A549 (cell line): ENCODE data around the gene GNAO1. TPM values are rescaled to one million over a fixed set of nuclear protein-coding genes. Genes with fewer than 3 reads are reported as not detected.

Source experiments
- ATAC-seq, 2 experiments: fragments of 200-7000 bp in 1 of 2; fragments of >200 bp in 1 of 2; cut with Nextera tagmentation in 1 of 2; cut with Tn5 transposase in 1 of 2; 3 replicates each; pipeline versions ENCODE4 v1.8.0 to v1.9.1; 2018 to 2020; ENCODE audit warnings: mild to moderate bottlenecking in 1 of 2, moderate library complexity in 1 of 2
- CTCF ChIA-PET: fragments of 300-600 bp; sonication (Branson Sonifier 250); formaldehyde crosslinking; extraction: SDS; loops from one replicate; lab custom pipeline; 2021; ENCODE audit warnings: antibody characterized with exemption, inconsistent platforms; lab: Yijun Ruan, JAX
- POLR2A ChIA-PET: fragments of 350-600 bp; formaldehyde crosslinking; extraction: SDS; loops from one replicate; lab custom pipeline; 2021; ENCODE audit warnings: antibody characterized with exemption, inconsistent platforms; lab: Yijun Ruan, JAX
- DNase-seq, 2 experiments: peaks; one replicate each; pipeline versions ENCODE4 v3.0.0 to v3.0.0-alpha.2; 2011 to 2016; ENCODE audit warnings: low read depth in 1 of 2, low spot score in 1 of 2
- FAIRE-seq: peaks from 2 replicates; lab custom pipeline; 2011; peaks lifted over from hg19 to GRCh38; lab: Jason Lieb, UNC
- H3K27ac ChIP-seq, 2 experiments: fragments of >200 bp; sonication (Bioruptor Twin); formaldehyde crosslinking; 3 replicates each; pipeline ENCODE4 v1.5.1; 2016 to 2017
- H3K4me1 ChIP-seq: fragments of >200 bp; sonication (Bioruptor Twin); formaldehyde crosslinking; 3 replicates; pipeline ENCODE4 v1.6.1; 2016
- H3K4me2 ChIP-seq: fragments of >200 bp; sonication (Bioruptor Twin); formaldehyde crosslinking; 3 replicates; pipeline ENCODE4 v1.6.1; 2016
- H3K4me3 ChIP-seq: fragments of >200 bp; sonication (Bioruptor Twin); formaldehyde crosslinking; 3 replicates; pipeline ENCODE4 v1.5.1; 2016
- H3K9me3 ChIP-seq: fragments of >200 bp; sonication (Bioruptor Twin); formaldehyde crosslinking; 3 replicates; pipeline ENCODE4 v1.6.1; 2016
- CHD4 ChIP-seq: fragments of 200-600 bp; sonication (generic); IDR thresholded peaks from 2 replicates; pipeline ENCODE4 v1.6.1; 2016; ENCODE audit warnings: antibody characterized with exemption, mild to moderate bottlenecking, borderline replicate concordance
- EHF ChIP-seq: fragments of 250-450 bp; sonication (Bioruptor Pico); IDR thresholded peaks from 2 replicates; pipeline ENCODE4 v1.5.0; 2020; ENCODE audit warnings: mild to moderate bottlenecking
- EP300 ChIP-seq, 2 experiments: fragments of >200 bp; sonication (Bioruptor Twin); formaldehyde crosslinking; IDR thresholded peaks; 2 replicates in 1 of 2; 3 replicates in 1 of 2; pipeline ENCODE4 v1.6.1; 2016 to 2017
- ESRRA ChIP-seq: fragments of 150-350 bp; IDR thresholded peaks from 2 replicates; pipeline ENCODE4 v1.6.1; 2014; ENCODE audit warnings: mild to moderate bottlenecking, low read length, borderline replicate concordance
- FOSB ChIP-seq: fragments of 250-450 bp; sonication (Bioruptor Pico); IDR thresholded peaks from 2 replicates; pipeline ENCODE4 v1.5.0; 2020; ENCODE audit warnings: mild to moderate bottlenecking, moderate library complexity
- GATA3 ChIP-seq: IDR thresholded peaks from 2 replicates; pipeline ENCODE4 v1.6.1; 2012; ENCODE audit warnings: borderline replicate concordance
- HEYL ChIP-seq: fragments of 250-450 bp; sonication (Bioruptor Pico); IDR thresholded peaks from 2 replicates; pipeline ENCODE4 v1.8.0; 2021; ENCODE audit warnings: mild to moderate bottlenecking, moderate library complexity
- HOXB13 ChIP-seq: fragments of 250-450 bp; sonication (Bioruptor Pico); IDR thresholded peaks from 2 replicates; pipeline ENCODE4 v1.5.0; 2020; ENCODE audit warnings: low read depth, mild to moderate bottlenecking, moderate library complexity
- JUN ChIP-seq, 2 experiments: fragments of >200 bp; sonication (Bioruptor Twin); formaldehyde crosslinking; IDR thresholded peaks; 2 replicates in 1 of 2; 3 replicates in 1 of 2; pipeline ENCODE4 v1.6.1; 2016 to 2017
- KDM1A ChIP-seq: fragments of 200-600 bp; sonication (generic); IDR thresholded peaks from 2 replicates; pipeline ENCODE4 v1.6.1; 2016; ENCODE audit warnings: low read depth, mild to moderate bottlenecking
- MAFK ChIP-seq: fragments of 450-650 bp; IDR thresholded peaks from 2 replicates; pipeline ENCODE4 v1.6.1; 2014; ENCODE audit not compliant: partially characterized antibody
- MAZ ChIP-seq: fragments of 150-350 bp; IDR thresholded peaks from 2 replicates; pipeline ENCODE4 v1.6.1; 2014; ENCODE audit warnings: antibody characterized with exemption, low read depth, low read length, borderline replicate concordance
- NFE2L2 ChIP-seq: fragments of 150-350 bp; conservative IDR thresholded peaks from 2 replicates; pipeline ENCODE4 v1.6.1; 2014; ENCODE audit warnings: low read length
- NPAS2 ChIP-seq: fragments of 250-450 bp; sonication (Bioruptor Pico); IDR thresholded peaks from 2 replicates; pipeline ENCODE4 v1.8.0; 2022; ENCODE audit warnings: mild to moderate bottlenecking, moderate library complexity, borderline replicate concordance
- POLR2A ChIP-seq: IDR thresholded peaks from 2 replicates; pipeline ENCODE4 v1.6.1; 2012; ENCODE audit warnings: mild to moderate bottlenecking, low read length
- POLR2AphosphoS2 ChIP-seq: conservative IDR thresholded peaks from 2 replicates; pipeline ENCODE4 v1.6.1; 2012; ENCODE audit warnings: low read length, improper control_type of control experiment, inconsistent platforms
- RARB ChIP-seq: fragments of 250-450 bp; sonication (Bioruptor Pico); IDR thresholded peaks from 2 replicates; pipeline ENCODE4 v1.8.0; 2021; ENCODE audit warnings: mild to moderate bottlenecking, moderate library complexity
- SMC3 ChIP-seq: fragments of >200 bp; sonication (Bioruptor Twin); formaldehyde crosslinking; IDR thresholded peaks from 3 replicates; pipeline ENCODE4 v1.6.1; 2018; ENCODE audit warnings: inconsistent platforms
- SREBF2 ChIP-seq: fragments of 450-650 bp; IDR thresholded peaks from 2 replicates; pipeline ENCODE4 v1.6.1; 2014; ENCODE audit warnings: mild to moderate bottlenecking, moderate library complexity
- TFCP2L1 ChIP-seq: fragments of 250-450 bp; sonication (Bioruptor Pico); IDR thresholded peaks from 2 replicates; pipeline ENCODE4 v1.5.0; 2021; ENCODE audit warnings: mild to moderate bottlenecking
- ZFP36 ChIP-seq: fragments of 450-650 bp; IDR thresholded peaks from 2 replicates; pipeline ENCODE4 v1.6.1; 2014; ENCODE audit warnings: borderline replicate concordance; ENCODE audit not compliant: partially characterized antibody
- ZNF302 ChIP-seq: fragments of 250-450 bp; sonication (Bioruptor Pico); IDR thresholded peaks from 2 replicates; pipeline ENCODE4 v1.9.0; 2021; ENCODE audit warnings: inconsistent platforms, mild to moderate bottlenecking, moderate library complexity
- WGBS: methylation state at CpG from one replicate; pipeline ENCODE4 v1.1.6; 2017; ENCODE audit errors: missing lambda C conversion rate; 5-methylcytosine and 5-hydroxymethylcytosine counted together
- polyA plus RNA-seq, 4 experiments: library from polyadenylated mRNA; depleted of rRNA in 3 of 4; stranded (reverse); fragments of >200 nt; fragmentation: RNase III in 1 of 4; extraction: RNeasy Plus Mini Kit Qiagen cat#74134 plus additional on column Dnase treatment in 1 of 4; gene quantifications; 2 replicates in 3 of 4; 3 replicates in 1 of 4; pipeline ENCODE4 v1.2.3, GENCODE V29; 2011 to 2017
- TF ChIP-seq, protein P1 (sequence below): fragments of 150-350 bp; IDR thresholded peaks from 2 replicates; pipeline ENCODE4 v1.6.1; 2014; ENCODE audit warnings: low read depth, mild to moderate bottlenecking, low read length
- TF ChIP-seq, protein P2 (sequence below): IDR thresholded peaks from 2 replicates; pipeline ENCODE4 v1.6.1; 2012; ENCODE audit warnings: low read depth, borderline replicate concordance

The GNAO1 gene
- polyA plus RNA-seq, 2 of the 4 experiments (the other 2 are of a cell fraction): 0.22 to 0.23 TPM

DNA sequence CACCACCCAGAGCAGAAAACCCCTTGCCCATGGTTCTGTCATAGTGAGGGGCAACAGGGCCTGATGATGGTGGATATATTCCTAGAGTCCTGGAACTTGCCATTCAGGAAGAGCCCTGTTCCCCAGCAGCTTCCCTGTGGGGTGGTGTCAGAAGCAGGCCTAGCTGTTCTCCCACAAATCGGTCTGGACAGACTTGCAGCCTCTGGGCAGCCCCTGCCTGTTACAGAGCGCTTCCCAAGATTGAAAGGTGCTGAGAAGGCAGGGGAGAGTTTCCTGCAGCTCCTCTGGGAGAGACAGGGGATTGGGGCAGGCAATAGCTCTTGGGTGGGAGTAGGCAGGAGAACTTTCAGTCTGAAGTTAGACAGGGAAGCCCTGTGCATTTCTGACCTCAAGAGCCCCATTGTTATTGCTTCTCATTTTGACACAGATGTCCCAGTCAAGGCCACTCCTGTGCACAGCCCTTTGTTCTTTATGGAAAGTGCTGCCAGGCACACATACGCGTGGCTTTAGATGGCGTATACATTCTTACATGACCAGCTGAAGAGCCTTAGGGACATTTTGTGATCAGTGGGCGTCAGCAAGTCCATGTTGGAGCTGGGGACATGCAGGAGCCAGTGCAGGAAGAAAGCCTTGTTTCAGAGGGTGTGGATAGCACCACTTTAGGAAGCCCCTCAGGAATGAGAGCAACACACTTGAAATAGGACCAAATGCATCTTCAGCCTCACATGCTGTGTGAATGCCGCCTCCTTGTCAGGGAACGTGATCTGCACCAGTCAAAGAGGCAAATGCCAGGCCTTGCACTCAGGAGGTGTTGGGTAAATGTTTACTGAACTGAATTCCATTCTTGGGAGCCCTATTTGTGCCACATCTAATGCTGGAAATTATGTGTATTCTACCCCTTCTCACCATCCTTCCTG, 67.5 kb downstream of the GNAO1 start:
- Histone ChIP-seq H3K4me3 (no peak overlapping the region), H3K9me3 (no peaks in the 10 kb centered on the region)
- POLR2A ChIA-PET: no interaction called here
- DNase-seq (no peak), ATAC-seq (no peak)
- TF ChIP-seq TFCP2L1 (no peak), RARB (CRISPR knock-in tag) (no peak), MAFK (no peak), ZFP36 (no peak), GATA3 (no peak), FOSB (CRISPR knock-in tag) (no peak), EHF (CRISPR knock-in tag) (no peak), KDM1A (no peak), POLR2AphosphoS2 (no peak), ESRRA (no peak), MAZ (no peak), ZNF302 (CRISPR knock-in tag) (no peak), JUN (IDR thresholded peaks at IDR 0.05) (no peak), SMC3 (no peak), HEYL (CRISPR knock-in tag) (no peak)
- TF ChIP-seq, protein P1, sequence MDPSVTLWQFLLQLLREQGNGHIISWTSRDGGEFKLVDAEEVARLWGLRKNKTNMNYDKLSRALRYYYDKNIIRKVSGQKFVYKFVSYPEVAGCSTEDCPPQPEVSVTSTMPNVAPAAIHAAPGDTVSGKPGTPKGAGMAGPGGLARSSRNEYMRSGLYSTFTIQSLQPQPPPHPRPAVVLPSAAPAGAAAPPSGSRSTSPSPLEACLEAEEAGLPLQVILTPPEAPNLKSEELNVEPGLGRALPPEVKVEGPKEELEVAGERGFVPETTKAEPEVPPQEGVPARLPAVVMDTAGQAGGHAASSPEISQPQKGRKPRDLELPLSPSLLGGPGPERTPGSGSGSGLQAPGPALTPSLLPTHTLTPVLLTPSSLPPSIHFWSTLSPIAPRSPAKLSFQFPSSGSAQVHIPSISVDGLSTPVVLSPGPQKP: no peak
- TF ChIP-seq, protein P2, sequence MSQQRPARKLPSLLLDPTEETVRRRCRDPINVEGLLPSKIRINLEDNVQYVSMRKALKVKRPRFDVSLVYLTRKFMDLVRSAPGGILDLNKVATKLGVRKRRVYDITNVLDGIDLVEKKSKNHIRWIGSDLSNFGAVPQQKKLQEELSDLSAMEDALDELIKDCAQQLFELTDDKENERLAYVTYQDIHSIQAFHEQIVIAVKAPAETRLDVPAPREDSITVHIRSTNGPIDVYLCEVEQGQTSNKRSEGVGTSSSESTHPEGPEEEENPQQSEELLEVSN: no peak
- TF ChIP-seq, all 56 proteins: peak for 0
- Histone ChIP-seq H3K4me2 (no peak overlapping the region), H3K27ac (no peak overlapping the region), H3K4me1 (no peaks in the 10 kb centered on the region)
- CTCF ChIA-PET: interaction anchor here (1.0 to 1.2 kb wide), 2 partner anchors 44 to 794 kb away, joined by 3 to 4 read pairs; no protein-coding TSS in a partner anchor
- no peak for FAIRE-seq
- WGBS: 56% methylated on average over 8 of the region's 8 CpGs

GRCh38 chr16:56259425-56259779, 68.1 kb downstream of the GNAO1 start:
- WGBS: 45% methylated on average over 4 of the region's 4 CpGs
- no peaks in the 10 kb centered on the region for H3K9me3 ChIP-seq
- H3K4me3 ChIP-seq: no peak overlapping the region
- POLR2A ChIA-PET: no interaction called here
- no peak overlapping the region for H3K27ac ChIP-seq
- FAIRE-seq: no peak
- CTCF ChIA-PET: interaction anchor here (1.0 to 1.2 kb wide), 2 partner anchors 43 to 795 kb away, joined by 3 to 4 read pairs; no protein-coding TSS in a partner anchor
- no peak for TF ChIP-seq SMC3
- TF ChIP-seq GATA3: no peak
- no peak for TF ChIP-seq POLR2A
- TF ChIP-seq ZNF302 (CRISPR knock-in tag): no peak
- TF ChIP-seq MAFK: no peak
- TF ChIP-seq CHD4: no peak
- TF ChIP-seq NFE2L2: no peak
- no peak for TF ChIP-seq TFCP2L1
- TF ChIP-seq HOXB13 (CRISPR knock-in tag): no peak
- TF ChIP-seq NPAS2 (CRISPR knock-in tag): no peak
- no peak for TF ChIP-seq EP300 (IDR thresholded peaks at IDR 0.05)
- no peak for TF ChIP-seq SREBF2
- ATAC-seq: no peak
- H3K4me2 ChIP-seq: no peak overlapping the region
- no peaks in the 10 kb centered on the region for H3K4me1 ChIP-seq
- no peak for DNase-seq
